ENCODE data around the gene CAMSAP1. TPM values are rescaled to one million over a fixed set of nuclear protein-coding genes. Genes with fewer than 3 reads are reported as not detected.

The CAMSAP1 gene
- 17.6 and 19.3 TPM in 2 replicates for total RNA-seq

DNA sequence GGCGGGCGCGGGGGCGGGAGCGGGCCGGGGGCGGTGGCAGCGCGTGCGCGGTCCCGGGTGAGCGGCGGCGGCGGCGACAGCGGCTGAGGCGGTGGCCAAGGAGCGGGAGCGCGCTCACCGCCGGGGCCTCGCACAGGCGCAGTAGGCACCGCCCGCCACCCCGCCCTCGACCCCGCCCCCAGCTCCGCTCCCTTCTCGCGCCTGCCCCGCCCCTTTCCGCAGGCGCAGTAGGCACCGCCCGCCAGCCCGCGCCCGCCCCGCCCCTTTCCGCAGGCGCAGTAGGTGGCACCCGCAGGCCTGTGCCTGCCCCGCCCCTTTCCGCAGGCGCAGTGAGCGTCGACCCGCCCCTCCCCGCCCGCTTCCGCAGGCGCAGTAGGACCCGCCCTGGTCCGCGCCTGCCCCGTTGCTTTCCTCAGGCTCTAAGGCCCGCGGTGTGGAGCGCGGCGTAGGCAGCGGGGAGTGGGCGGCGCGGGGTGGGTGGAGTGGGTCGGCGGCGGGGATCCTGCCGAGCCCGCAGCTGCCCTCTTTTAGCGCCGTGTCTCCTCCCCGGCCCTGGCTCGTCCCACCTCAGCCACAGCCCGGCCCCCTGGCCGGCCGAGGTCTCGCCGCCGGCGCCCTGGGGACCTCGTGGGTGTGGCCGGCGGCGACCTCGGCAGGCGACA is at the start of gene CAMSAP1:
Gene CAMSAP1, minus strand, starts transcription at position 116 of the 662 bp plus-strand sequence. CDS start 387 bp downstream, outside the sequence.

Other genes with a start within 250 kb of the CAMSAP1 start
- gene LCN9, start 244.2 kb downstream of the CAMSAP1 start, total RNA-seq: not detected in 2 replicates
- gene SOHLH1, start 208.1 kb downstream of the CAMSAP1 start, total RNA-seq: not detected in 2 replicates
- gene KCNT1, start 205.4 kb downstream of the CAMSAP1 start, total RNA-seq: not detected in 2 replicates
- 38.0 and 57.3 TPM in 2 replicates for gene UBAC1, start 53.8 kb upstream of the CAMSAP1 start, total RNA-seq
- gene NACC2, start 187.7 kb upstream of the CAMSAP1 start, total RNA-seq: 9.7 and 11.5 TPM in 2 replicates
- 51.4 and 53.0 TPM in 2 replicates for gene TMEM250, start 211.3 kb upstream of the CAMSAP1 start, total RNA-seq

All from hair follicular keratinocyte (primary cell).